ENCODE measurements around the gene CCNQ. TPM values are rescaled to one million over a fixed set of nuclear protein-coding genes. Genes with fewer than 3 reads are reported as not detected.

CCNQ gene
- total RNA-seq, 1 experiment from 2014 or later: 32.4 TPM

GRCh38 chrX:153612413-153612812 lies 13.5 kb upstream of the CCNQ start:
- POLR2A ChIA-PET (ENCODE audit: low non-redundant PET): no interaction called here
- intact Hi-C loops (cut with micrococcal nuclease; ENCODE audit: unreplicated experiment): no loop called here
- Histone ChIP-seq H3K4me3 (ENCODE audit: low read depth, low read length, poor library complexity, severe bottlenecking) (no peak overlapping the region), H3K4me1 (ENCODE audit: insufficient read depth, low read length, poor library complexity, severe bottlenecking) (no peaks in the 10 kb centered on the region), H3K27me3 (replicated peaks; ENCODE audit: insufficient read depth, low read depth, low read length, poor library complexity) (peaks cover 48% of the 10 kb centered on the region), H3K9me3 (ENCODE audit: low read depth, low read length, poor library complexity, severe bottlenecking) (no peaks in the 10 kb centered on the region), H3K27ac (ENCODE audit: low read depth, low read length, poor library complexity, severe bottlenecking) (no peak overlapping the region), H3K36me3 (ENCODE audit: insufficient read depth, low read length, poor library complexity, severe bottlenecking) (no peaks in the 10 kb centered on the region)
- BruUV-seq (replicated peaks): no TSS peak
- DNase-seq (ENCODE audit: low spot score): no peak
- TF ChIP-seq EZH2 (IDR thresholded peaks at IDR 0.05; ENCODE audit: borderline replicate concordance, low read depth, low read length, poor library complexity, severe bottlenecking): no peak
- TF ChIP-seq, protein P1, sequence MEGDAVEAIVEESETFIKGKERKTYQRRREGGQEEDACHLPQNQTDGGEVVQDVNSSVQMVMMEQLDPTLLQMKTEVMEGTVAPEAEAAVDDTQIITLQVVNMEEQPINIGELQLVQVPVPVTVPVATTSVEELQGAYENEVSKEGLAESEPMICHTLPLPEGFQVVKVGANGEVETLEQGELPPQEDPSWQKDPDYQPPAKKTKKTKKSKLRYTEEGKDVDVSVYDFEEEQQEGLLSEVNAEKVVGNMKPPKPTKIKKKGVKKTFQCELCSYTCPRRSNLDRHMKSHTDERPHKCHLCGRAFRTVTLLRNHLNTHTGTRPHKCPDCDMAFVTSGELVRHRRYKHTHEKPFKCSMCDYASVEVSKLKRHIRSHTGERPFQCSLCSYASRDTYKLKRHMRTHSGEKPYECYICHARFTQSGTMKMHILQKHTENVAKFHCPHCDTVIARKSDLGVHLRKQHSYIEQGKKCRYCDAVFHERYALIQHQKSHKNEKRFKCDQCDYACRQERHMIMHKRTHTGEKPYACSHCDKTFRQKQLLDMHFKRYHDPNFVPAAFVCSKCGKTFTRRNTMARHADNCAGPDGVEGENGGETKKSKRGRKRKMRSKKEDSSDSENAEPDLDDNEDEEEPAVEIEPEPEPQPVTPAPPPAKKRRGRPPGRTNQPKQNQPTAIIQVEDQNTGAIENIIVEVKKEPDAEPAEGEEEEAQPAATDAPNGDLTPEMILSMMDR (conservative IDR thresholded peaks at IDR 0.05; ENCODE audit: low read depth, low read length): no peak
- CTCF ChIA-PET: no interaction called here

DNA sequence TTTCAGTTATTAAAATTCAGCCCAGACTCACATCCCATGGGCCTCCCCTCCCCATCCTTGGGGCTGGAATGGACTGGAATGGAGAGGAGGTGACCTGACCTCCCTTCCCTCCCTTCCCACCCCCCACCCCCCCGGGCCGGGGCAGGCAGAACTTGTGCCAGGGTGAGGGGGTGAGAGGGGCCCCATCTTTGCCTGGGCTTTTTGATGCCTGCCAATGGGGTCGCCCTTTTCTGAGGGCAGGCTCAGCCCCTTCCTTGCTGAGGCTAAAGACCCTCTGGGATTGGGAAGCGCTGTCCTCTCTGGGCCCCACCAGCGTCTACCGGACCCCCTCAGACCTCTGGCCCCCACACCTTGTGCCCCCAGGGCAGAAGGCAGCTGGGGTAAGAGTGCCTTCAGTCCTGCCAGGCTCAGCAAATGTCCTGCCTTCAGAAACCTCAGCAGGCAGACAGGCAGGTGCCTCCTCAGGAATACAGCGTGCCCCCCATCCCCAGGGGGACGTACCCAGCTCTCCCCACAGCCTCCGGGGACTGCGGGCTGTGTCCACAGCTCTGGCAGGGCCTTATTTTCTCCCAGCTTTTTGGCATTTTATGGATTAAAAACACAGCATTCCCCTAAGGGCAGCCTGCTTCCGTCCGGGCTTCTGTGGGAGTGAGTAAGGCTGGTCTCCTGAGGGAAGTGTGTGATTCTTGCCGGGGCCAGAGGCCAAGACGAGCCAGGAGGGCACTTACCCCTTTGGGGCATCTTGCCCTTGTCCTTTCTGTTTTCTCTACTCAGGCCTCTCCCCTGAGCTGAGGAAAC lies 12.6 kb upstream of the CCNQ start:
- Histone ChIP-seq H3K4me3 (ENCODE audit: low read depth, low read length, poor library complexity, severe bottlenecking) (no peak overlapping the region), H3K36me3 (ENCODE audit: insufficient read depth, low read length, poor library complexity, severe bottlenecking) (no peaks in the 10 kb centered on the region), H3K4me1 (ENCODE audit: insufficient read depth, low read length, poor library complexity, severe bottlenecking) (no peaks in the 10 kb centered on the region), H3K27me3 (replicated peaks; ENCODE audit: insufficient read depth, low read depth, low read length, poor library complexity) (peaks cover 44% of the 10 kb centered on the region), H3K9me3 (ENCODE audit: low read depth, low read length, poor library complexity, severe bottlenecking) (no peaks in the 10 kb centered on the region), H3K27ac (ENCODE audit: low read depth, low read length, poor library complexity, severe bottlenecking) (no peak overlapping the region)
- no TSS peak for BruUV-seq (replicated peaks)
- no peak for DNase-seq (ENCODE audit: low spot score)
- intact Hi-C loops (cut with micrococcal nuclease; ENCODE audit: unreplicated experiment): no loop called here
- CTCF ChIA-PET: no interaction called here
- TF ChIP-seq EZH2 (IDR thresholded peaks at IDR 0.05; ENCODE audit: borderline replicate concordance, low read depth, low read length, poor library complexity, severe bottlenecking): no peak
- TF ChIP-seq, protein P1 (conservative IDR thresholded peaks at IDR 0.05; ENCODE audit: low read depth, low read length): no peak
- POLR2A ChIA-PET (ENCODE audit: low non-redundant PET): interaction anchor here (0.7 kb wide), 1 partner anchor 135 kb away, joined by 9 read pairs; no protein-coding TSS in a partner anchor

DNA sequence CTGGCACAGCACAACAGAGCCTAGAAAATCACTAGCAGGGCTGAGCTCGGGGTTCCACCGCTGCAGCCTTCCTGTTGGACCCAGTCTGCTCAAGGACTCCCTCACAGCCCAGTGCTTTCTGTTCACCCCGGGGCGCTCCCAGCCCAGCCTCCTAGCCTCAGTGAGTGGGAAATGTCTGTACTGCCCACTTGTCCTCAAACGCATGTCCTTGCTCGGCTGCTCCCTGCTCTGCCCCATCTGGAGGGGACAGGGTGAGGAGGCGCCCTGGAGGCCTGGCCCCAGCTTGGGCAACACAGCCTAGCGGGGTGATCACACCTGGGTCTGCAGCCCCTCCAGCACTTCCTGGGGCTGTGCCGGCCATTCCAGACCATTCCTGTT lies 11.9 kb upstream of the CCNQ start:
- Histone ChIP-seq H3K27ac (ENCODE audit: low read depth, low read length, poor library complexity, severe bottlenecking) (no peak overlapping the region), H3K36me3 (ENCODE audit: insufficient read depth, low read length, poor library complexity, severe bottlenecking) (no peaks in the 10 kb centered on the region), H3K4me1 (ENCODE audit: insufficient read depth, low read length, poor library complexity, severe bottlenecking) (no peaks in the 10 kb centered on the region), H3K4me3 (ENCODE audit: low read depth, low read length, poor library complexity, severe bottlenecking) (no peak overlapping the region), H3K27me3 (replicated peaks; ENCODE audit: insufficient read depth, low read depth, low read length, poor library complexity) (peaks cover 37% of the 10 kb centered on the region), H3K9me3 (ENCODE audit: low read depth, low read length, poor library complexity, severe bottlenecking) (no peaks in the 10 kb centered on the region)
- DNase-seq (ENCODE audit: low spot score): no peak
- POLR2A ChIA-PET (ENCODE audit: low non-redundant PET): no interaction called here
- CTCF ChIA-PET: no interaction called here
- intact Hi-C loops (cut with micrococcal nuclease; ENCODE audit: unreplicated experiment): loop anchor here (1.0 kb wide), 1 partner anchor 56 kb away; no protein-coding TSS in a partner anchor
- TF ChIP-seq, protein P1 (conservative IDR thresholded peaks at IDR 0.05; ENCODE audit: low read depth, low read length): no peak
- no peak for TF ChIP-seq EZH2 (IDR thresholded peaks at IDR 0.05; ENCODE audit: borderline replicate concordance, low read depth, low read length, poor library complexity, severe bottlenecking)
- no TSS peak for BruUV-seq (replicated peaks)

Data from A673 (cell line).